NCI-H524 (cell line): ENCODE measurements around the gene TMEM179.
"Not testable (repeated sequence)": the region's sequence is repeated elsewhere in the genome, so short reads cannot be mapped to it uniquely, and the experiment has no call there.

Source experiments
- DNase-seq, 2 experiments: peaks; one replicate each; lab custom pipeline; 2025; lab: John Stamatoyannopoulos, UW

TMEM179 gene

DNA sequence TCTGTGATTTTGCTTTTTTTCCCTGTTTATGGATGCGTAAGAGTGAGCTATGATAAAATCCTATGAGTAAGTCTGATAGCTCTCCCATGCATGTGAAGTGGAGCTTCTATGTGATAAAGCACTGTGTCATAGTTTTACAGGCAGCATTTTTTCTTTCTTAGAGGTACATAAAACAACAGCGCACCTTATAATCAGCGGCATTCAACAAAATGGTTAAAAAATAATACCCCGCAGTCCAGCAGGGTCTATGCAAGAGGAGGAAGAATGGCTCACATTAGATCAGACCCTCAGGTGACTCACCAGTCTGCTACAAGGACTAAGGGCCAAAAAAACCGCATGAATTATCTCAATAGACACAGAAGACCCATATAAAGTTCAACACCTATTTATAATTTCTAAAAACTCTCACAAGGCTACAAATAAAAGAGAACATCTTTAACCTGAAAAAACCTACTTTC, 33.0 kb upstream of the TMEM179 start:
- no peak for DNase-seq

DNA sequence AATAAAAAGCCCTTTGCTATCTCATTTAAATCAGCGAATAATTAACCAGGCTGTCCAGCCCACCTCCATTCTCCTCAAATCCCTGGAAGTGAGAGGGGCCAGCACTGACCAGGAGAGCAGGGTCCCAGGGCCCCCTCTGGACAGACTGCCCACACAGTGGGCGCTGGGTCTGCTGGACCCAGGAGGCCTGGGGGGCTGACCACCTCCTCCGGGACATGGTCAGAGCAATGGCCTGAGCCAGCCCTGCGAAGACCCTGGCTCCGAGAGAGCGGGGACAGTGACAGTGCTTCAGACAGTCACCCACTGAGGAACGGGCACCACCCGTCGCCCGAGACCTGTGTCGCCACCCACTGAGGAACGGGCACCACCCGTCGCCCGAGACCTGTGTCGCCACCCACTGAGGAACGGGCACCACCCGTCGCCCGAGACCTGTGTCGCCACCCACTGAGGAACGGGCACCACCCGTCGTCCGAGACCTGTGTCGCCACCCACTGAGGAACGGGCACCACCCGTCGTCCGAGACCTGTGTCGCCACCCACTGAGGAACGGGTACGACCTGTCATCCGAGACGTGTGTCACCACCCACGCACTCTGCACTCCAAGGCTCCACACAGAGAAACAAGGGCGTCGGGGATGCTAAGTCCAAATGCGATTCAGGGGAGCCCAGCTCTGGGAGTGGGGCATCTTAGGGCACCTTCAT, 32.4 kb upstream of the TMEM179 start:
- DNase-seq: not testable (repeated sequence)

GRCh38 chr14:104636131-104636530, 31.6 kb upstream of the TMEM179 start:
- DNase-seq: no peak

DNA sequence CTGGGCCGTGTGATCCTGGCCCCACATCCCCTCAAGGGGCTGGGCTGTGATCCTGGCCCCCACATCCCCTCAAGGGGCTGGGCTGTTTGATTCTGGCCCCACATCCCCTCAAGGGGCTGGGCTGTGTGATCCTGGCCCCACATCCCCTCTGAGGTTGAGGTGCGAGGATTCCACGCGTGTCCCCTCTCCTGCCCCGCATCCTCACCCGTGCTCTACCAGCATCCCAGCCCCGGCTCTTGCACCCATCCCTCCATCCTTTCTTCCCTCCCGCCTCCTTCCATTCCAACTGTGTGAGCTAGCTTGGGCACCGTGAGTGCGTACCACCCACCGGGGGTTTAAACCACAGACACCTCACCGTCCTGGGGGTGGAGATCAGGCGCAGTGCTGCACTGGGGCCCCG, 31.1 kb upstream of the TMEM179 start:
- no peak for DNase-seq

- DNase-seq: no peak
Observed at GRCh38 chr14:104634886-104635570, 30.5 kb upstream of the TMEM179 start.

GRCh38 chr14:104634138-104634760, 29.7 kb upstream of the TMEM179 start:
- DNase-seq: no peak

DNA sequence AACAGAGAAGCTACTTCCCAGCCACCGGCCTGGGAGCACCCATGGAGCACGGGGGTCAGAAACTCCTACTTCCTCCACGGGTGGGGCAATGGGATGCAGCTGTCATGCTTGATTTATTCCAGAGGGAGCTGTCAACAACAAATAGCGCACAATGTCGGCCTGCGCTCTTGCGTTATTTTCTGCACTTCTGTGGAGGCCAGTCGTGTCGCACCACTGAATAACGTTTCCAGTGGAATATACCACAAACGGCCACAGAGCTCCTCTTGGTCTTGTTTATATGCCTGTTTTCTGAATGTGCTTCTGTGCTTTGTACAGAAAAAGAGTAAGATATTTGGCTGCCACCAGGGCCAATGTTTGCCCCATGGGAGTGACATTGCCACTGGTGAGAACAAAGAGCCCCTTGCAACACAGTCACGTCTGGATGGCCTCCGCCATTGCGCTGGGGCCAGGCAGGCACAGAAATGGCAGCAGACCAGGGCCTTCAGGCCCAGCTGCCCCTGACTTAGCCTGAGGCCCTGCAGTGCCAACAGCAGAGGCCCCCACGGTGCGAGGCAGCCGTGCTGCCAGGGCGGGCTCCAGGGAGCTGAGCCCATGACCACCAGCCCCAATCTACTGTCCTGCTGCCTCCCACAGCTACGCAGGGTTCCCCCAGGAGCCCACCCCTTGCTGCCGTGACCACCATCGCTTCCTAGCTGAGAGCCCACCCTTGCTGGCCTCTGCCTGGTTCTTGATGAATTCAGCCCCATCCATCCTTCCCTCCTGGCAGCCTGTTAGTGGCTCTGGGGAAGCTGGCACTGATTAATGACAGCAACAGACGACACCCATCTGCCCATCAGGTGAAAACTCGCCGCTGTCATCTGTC, 28.9 kb upstream of the TMEM179 start:
- DNase-seq: peak; percentile 39 to 71

- no peak for DNase-seq
Observed at GRCh38 chr14:104632781-104633180, 28.2 kb upstream of the TMEM179 start.

DNA sequence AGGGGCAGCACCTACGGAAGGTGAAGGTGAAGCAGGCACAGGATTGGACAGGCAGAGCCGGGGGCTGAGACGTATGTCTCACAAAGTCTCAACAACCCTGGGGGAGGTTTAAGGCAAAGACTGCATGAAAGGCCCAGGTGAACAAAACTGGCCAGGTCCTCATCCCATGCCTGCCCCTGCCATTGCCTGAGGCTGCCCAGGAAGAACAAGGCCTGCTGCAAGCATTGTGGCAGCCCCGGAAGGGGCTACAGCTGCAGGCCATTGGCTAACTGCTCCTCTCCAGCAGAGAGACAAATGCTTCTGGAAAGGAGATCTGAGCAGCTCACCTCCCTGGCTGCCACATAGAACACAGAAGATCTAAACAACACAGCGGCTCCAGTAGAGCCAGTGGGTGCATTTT, 20.4 kb upstream of the TMEM179 start:
- no peak for DNase-seq

DNA sequence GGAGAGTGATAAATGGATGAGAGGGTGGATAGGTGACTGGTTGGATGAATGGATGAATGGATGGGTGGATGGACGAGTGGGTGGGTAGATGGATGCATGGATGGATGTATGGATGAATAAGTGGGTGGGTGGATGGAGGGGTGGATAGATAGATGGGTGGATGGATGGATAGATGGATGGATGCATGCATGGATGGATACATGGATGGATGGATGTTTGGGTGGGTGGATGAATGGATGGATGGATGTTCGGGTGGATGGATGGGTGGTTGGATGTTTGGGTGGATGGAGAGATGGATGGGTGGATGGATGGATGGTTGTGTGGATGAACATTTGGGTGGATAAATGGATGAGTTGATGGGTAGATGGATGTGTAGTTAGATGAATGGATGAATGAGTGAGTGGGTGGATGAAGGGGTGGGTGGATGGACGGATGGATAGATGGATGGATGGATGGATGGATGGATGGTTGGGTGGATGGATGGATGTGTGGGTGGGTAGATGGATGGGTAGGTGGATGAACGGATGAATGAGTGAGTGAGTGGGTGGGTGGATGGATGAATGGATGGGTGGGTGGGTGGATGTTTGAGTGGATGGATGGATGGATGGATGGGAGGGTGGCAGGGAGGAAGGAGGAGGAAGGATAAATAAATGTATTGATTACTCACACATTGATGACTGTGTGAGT, 9.7 kb upstream of the TMEM179 start:
- no peak for DNase-seq

- no peak for DNase-seq
Observed at GRCh38 chr14:104611881-104612280, 7.3 kb upstream of the TMEM179 start.

GRCh38 chr14:104610749-104611310, 6.3 kb upstream of the TMEM179 start:
- no peak for DNase-seq

DNA sequence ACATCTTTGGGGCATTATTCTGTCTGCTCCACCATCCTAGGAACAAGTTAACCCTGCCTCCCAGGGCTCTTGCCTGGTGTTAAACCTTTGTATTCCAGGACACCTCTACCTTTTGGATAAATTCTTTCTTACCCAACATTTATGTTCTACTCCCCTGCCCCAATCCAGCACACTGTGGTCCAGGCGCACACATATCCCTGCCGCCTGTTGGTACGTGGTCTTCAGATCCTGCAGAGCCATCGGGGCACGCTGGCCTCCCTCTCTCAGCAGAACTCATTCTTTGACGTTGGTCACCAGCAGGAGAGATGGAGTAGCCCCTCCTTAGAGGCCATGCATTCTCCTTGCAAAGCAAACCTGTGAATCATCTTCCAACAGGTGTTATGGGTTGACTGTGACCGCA, 5.1 kb upstream of the TMEM179 start:
- DNase-seq: no peak

DNA sequence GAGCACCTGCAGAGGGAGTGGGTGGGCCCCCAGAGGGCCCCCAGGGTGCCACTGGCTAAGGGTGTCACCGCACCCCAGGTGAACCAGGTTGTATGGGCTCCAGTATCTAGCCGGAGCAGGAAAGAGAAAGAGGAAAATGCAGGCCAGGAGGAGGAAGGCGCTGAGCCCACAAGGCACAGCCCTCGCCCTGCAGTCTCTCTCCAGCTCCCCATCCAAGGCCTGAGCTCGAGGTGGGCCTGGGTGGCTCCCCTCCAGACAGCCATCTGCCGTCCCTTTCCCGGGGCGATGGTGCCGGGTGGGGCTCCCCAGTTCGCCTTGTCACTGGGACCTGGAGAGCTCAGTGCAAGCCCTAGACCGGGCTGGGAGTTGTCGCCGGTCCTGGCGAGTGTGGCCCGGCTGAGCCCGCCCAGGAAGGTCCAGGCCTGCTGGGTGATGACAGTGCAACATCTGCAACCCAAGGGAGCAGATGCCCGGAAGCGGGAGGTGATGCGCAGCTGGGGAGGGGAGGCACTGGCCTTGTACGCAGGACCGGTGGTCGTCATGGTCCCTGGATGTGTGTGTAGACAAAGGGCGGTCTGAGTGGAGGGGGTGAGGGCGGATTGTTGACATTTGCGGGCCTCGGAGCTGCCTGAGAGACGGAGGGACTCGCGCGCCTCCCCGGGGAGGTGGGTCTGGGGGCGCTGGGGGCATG, 716 bp downstream of the TMEM179 start:
- DNase-seq: peak; percentile 33 to 65

DNA sequence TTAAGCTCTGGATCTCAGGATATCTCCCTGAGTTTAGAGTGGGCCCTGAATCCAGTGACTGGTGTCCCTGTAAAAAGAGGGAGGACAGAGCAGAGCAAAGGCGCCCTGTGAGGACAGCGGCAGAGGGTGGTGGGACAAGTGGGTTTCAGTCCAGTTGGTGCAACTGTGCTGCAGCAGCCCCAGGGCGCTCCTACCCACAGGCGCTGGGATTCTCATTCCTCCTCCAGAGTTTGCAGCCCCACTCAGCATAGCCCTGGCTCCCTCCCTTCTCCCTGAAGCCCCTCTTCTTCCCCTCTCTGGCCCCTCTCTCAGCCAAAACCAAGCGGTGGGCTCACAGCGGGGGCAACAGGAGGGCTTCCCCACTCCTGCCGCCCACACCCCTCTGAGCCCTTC, 1.6 kb downstream of the TMEM179 start:
- no peak for DNase-seq

DNA sequence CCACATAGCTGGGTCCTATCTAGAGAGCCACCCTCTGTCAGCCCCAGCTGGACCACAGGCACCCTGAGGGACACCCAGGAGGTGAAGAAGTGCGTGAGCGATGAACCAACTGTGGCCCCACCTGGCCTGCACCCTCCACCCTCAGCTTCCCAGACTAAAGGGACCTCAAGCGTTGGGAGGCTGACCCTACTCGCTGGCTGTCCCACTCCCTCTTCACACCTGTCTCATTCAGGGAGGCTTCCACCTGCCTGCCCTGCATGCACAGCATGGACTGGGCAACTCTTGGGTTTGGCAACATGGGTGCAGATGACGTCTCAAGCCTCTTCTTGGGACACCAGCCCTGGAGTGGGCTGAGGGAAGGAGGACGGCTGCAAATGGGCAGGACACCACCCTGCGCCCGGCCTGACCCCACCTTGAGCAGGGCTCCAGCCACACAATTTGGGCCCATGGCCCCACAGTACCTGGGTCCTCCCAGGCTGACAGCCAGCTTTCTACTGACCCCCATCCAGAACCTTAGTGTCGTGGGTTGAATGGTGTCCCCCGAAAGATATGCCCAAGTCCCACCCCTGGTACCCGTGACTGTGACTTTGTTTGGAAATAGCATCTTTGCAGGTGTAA, 2.1 kb downstream of the TMEM179 start:
- no peak for DNase-seq

DNA sequence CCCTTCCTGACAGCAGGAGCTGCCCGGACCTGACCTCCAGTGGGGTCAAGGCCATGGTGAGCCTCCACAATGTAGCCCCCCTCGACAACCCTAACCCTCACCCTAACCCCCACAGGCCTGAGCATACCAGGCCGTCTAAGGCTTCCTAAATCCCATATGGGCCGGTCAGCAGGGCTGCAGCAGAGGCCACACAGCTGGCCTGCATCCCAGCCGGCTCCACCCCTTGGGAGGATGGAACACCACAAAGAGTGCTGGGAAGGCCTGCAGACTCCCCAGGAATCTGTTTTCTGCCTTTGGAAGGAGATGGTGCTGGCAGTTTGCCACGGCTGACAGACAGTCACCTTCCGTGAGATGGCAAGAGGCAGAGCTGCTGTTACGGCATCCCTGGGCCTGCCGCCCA, 2.8 kb downstream of the TMEM179 start:
- peak in 1 of 2 experiments; percentile 35 for DNase-seq

GRCh38 chr14:104600805-104601204, 3.8 kb downstream of the TMEM179 start:
- DNase-seq: no peak

DNA sequence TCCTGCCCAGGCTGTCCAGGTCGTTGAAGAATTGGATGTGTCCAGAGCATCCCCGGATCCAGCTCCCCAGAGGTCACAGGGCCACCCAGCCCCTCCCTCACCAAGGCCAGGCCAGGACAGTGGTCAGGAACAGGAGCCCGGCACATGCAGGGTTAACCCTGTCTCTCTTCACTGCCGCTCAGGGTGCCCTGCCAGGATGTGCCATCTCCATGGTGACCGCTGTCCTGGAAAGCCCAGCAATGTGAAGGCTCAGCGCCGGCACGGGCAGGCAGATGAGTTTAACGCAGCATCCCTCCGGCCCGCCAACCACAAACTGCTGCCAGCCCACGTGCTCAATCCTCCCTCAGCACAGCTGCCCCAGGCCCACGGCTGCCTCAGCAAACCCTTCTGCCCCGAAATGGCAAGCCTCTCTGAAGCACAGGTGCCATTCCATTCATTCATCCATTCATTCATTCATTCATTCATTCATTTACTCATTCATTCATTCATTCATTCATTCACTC, 4.4 kb downstream of the TMEM179 start:
- peak in 1 of 2 experiments; percentile 67 for DNase-seq

DNA sequence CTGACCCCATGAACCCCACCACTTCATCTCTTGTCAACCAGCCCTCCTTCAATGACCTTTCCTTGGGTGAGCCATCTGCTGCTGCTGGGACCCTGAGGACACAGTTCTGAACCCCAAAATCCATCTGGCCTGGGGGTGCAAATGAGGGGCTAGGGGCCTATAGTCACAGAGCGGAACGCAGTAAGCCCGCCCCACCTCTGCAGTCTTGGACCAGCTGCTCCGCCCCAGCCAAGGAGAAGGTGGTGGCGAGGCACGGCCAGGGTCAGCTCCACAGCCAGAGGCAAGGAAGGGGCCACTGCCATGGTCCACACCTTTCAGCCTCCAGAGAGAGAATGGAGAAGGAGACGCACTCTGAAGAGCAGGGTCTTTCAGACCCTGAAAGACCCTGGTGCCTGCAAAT, 5.1 kb downstream of the TMEM179 start:
- no peak for DNase-seq
